Measurements from ENCODE around the gene LRRC26. TPM values are rescaled to one million over a fixed set of nuclear protein-coding genes. Genes with fewer than 3 reads are reported as not detected.

Gene LRRC26
- total RNA-seq, 6 experiments from 2014 or later, result 0.17 to 0.18 TPM; not detected in 4

DNA sequence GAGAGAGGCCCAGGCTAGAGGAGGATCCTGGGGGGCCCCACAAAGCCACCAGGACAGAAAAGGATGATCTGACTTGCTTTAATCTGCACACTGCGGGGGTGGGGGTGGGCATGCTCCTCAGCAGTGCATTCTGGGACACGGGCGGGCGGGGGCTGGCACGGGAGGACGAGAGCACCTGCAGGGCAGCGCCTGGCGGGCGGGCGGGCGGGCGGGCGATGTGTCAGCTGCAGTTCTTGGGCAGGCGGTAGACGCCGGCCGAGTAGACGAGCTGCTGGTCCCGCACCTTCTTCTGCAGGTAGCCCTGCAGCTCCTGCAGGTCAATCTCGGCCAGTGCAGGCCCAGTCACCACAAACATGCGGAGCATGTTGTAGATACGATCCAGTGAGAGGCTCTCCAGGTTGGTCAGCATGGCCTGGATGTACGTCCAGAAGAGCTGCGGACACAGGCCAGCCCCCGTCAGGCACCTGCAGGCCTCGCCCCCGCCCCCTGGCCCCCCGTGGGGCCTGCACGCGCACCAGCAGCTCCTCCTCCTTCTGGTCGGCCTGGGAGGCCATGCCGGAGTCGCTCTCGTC lies 5.0 kb upstream of the LRRC26 start:
- DNase-seq, result no peak
- Histone ChIP-seq H3K27ac (no peak overlapping the region), H3K27me3 (peaks cover 0 to 10% of the 10 kb centered on the region in 2 donors), H3K36me3 (peaks cover 0 to 4% (median 1%) of the 10 kb centered on the region in 4 donors), H3K4me1 (peaks cover 0 to 3% (median 0%) of the 10 kb centered on the region in 4 donors), H3K9me3 (no peaks in the 10 kb centered on the region), H3K4me3 (no peak overlapping the region)
- no peak for TF ChIP-seq CTCF (IDR thresholded peaks at IDR 0.05)
- WGBS (ENCODE audit: insufficient coverage, low coverage, low lambda C conversion rate, missing lambda C conversion rate), result no CpG with 5 or more reads among the region's 34 CpGs
- intact Hi-C loops (cut with DNase I), result loop anchor here in 1 of 2 donors (5.0 kb wide), 1 partner anchor 57 kb away; the partner anchor contains the start of gene SLC34A3
- no peak for ATAC-seq

DNA sequence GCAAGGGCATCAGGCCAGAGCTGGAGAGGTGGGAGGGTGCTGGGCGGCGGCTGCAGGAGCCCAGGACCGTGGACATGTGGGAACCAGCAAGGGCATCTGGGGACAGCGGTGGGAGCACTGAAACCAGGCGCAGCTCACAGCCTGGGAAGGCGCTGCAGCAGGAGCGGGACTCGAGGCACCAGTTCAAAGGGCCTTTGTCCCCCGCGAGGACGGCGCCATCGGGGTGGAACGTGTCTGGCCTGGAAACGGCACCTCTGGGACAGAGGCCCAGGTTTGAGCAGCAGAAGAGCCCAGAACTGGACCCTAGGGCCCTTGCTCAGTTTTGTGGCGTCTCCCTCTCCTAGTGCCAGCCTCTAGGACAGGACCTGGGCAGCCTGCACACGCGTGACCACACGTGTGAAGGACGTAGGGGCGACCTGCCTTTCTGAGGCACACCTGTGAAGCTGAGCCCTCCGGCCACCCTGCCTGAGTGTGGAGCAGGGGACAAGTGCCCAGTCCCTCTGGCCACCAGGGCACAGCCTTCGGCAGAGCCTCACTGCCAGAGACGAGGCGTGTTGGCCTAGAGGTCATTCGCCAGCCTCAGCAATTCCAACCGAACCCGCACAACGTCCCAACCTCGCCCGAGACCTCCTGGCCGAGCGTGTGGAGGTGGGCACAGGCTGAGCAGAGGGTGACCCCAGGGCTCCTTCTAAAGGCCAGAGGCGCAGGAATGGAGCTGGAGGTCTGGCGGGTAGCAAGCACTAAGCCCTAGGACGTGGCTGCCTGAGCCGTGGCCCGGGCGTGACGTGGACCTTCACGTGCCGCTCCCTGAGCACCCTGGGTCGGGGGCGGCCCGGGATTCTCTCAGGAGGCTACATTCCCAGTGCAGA lies 4.2 kb upstream of the LRRC26 start:
- Histone ChIP-seq H3K4me1 (peaks cover 0 to 11% (median 0%) of the 10 kb centered on the region in 4 donors), H3K4me3 (no peak overlapping the region), H3K27ac (no peak overlapping the region), H3K27me3 (peaks cover 0 to 16% of the 10 kb centered on the region in 2 donors), H3K9me3 (no peaks in the 10 kb centered on the region), H3K36me3 (no peaks in the 10 kb centered on the region)
- intact Hi-C loops (cut with DNase I), result no loop called here
- DNase-seq (no peak), ATAC-seq (no peak)
- 79% methylated on average over 6 of the region's 45 CpGs for WGBS (ENCODE audit: insufficient coverage, low coverage, low lambda C conversion rate, missing lambda C conversion rate)
- TF ChIP-seq CTCF (IDR thresholded peaks at IDR 0.05), result no peak
- no peak for TF ChIP-seq POLR2A (IDR thresholded peaks at IDR 0.05)

DNA sequence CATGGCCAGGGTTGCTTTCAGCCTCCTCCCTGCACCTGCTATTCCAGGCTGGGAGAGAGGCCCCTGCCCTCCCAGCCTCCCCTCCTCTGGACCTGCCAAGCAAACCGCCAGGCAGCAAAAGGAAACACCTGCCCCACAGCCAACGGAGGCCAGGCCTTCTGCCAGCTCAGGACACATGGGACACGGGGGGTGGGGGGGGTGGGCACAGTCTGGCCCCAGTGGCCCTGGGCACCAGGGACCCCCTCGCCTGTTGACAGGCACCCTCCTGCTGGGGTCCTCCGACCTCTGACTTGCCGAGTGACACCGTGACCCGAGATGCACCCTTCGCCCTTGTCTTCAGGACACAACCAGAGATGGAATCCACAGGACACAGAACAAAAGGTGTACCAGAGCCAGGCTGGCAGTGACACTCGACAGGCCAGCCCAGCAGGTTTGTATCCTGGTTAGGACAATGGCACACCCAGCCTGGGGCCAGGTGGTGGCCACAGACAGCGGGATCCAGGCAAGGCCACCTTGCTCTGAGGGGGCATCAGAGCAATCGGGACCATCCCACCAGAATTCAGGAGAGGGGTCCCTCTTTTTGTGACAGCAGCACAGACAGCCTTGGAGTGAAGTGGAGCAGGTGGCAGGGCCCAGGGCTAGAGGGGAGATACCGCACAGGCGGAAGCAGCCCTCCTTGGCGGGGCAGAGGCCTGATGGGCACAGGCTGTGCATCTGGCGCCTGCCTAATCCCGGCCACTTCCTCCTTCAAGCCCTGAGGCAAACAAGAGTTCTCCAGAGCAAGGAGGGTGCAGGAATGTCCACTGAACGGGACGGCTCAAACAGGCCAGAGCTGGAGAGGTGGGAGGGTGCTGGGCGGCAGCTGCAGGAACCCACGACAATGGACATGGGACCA lies 3.3 kb upstream of the LRRC26 start:
- Histone ChIP-seq H3K36me3 (no peaks in the 10 kb centered on the region), H3K27me3 (peaks cover 0 to 25% of the 10 kb centered on the region in 2 donors), H3K4me1 (peaks cover 0 to 18% (median 0%) of the 10 kb centered on the region in 4 donors), H3K4me3 (no peak overlapping the region), H3K27ac (no peak overlapping the region), H3K9me3 (no peaks in the 10 kb centered on the region)
- intact Hi-C loops (cut with DNase I), result no loop called here
- WGBS (ENCODE audit: insufficient coverage, low coverage, low lambda C conversion rate, missing lambda C conversion rate), result 32% methylated on average over 6 of the region's 21 CpGs
- no peak for ATAC-seq
- DNase-seq, result no peak
- TF ChIP-seq POLR2A (IDR thresholded peaks at IDR 0.05) (no peak), CTCF (IDR thresholded peaks at IDR 0.05) (no peak)

GRCh38 chr9:137171149-137171900 lies 1.5 kb upstream of the LRRC26 start:
- ATAC-seq (no peak), DNase-seq (no peak)
- no peak overlapping the region for H3K4me3 ChIP-seq
- H3K27ac ChIP-seq, result no peak overlapping the region
- no peak for TF ChIP-seq CTCF (IDR thresholded peaks at IDR 0.05)
- no peak for TF ChIP-seq POLR2A (IDR thresholded peaks at IDR 0.05)
- no peaks in the 10 kb centered on the region for H3K36me3 ChIP-seq
- H3K4me1 ChIP-seq, result peaks cover 0 to 24% (median 0%) of the 10 kb centered on the region in 4 donors
- WGBS (ENCODE audit: insufficient coverage, low coverage, low lambda C conversion rate, missing lambda C conversion rate), result no CpG with 5 or more reads among the region's 22 CpGs
- intact Hi-C loops (cut with DNase I), result no loop called here
- no peaks in the 10 kb centered on the region for H3K9me3 ChIP-seq
- peaks cover 0 to 37% of the 10 kb centered on the region in 2 donors for H3K27me3 ChIP-seq

Measured in right lobe of liver (tissue), 6 donors.